IPS-NIHi11 (cell line): Measurements from ENCODE around the gene MSI2.

ENCODE experiments used
- DNase-seq: peaks from one replicate; pipeline ENCODE4 v3.0.0; 2012; ENCODE audit warnings: mixed read lengths, low spot score

MSI2 gene

GRCh38 chr17:57665696-57666095 lies 409.4 kb downstream of the MSI2 start:
- DNase-seq, result no peak

- no peak for DNase-seq
Measured at GRCh38 chr17:57666201-57666870, 410.0 kb downstream of the MSI2 start.

GRCh38 chr17:57666946-57667345 lies 410.6 kb downstream of the MSI2 start:
- DNase-seq, result no peak

DNA sequence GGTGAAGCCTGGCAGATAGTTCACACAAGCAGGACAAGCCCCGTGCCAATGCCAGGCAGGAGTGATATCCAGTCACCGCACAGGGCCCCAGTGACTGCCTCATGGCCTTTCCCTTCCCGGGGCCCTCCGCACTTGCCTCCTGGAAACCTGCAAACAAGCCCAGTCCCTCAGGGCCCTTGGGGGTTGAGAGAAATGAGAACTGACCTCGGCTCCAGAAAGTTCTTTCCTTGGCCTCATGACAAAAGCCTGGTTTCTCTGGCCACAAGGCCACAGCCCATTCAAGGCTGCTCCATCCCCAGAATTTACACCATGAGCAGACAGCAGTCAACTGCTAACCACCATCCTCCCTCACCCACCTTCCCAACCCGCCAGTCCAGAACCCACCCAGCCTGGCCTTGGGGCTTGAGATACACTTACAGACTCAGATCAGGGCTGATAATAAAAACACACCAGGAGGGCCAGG lies 411.2 kb downstream of the MSI2 start:
- no peak for DNase-seq

DNA sequence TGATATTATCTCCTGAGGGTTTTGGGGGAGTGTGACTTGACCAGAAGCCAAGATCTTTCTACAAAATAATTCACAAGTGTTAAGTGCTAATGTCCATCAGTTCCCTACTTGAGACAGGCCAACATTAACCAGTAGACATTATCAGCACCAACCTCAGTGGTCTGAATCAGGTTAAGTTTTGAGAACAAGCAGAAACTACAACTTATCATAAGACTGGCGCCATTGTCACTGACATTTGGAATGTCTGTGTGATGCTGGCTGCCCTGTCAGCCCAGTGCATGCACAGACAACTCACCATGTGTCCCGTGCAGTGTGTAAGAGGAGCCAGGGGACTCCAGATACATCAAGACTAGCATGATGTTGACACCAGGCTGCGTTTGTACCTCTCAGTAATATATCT lies 412.0 kb downstream of the MSI2 start:
- no peak for DNase-seq

GRCh38 chr17:57669671-57670529 lies 413.6 kb downstream of the MSI2 start:
- no peak for DNase-seq

DNA sequence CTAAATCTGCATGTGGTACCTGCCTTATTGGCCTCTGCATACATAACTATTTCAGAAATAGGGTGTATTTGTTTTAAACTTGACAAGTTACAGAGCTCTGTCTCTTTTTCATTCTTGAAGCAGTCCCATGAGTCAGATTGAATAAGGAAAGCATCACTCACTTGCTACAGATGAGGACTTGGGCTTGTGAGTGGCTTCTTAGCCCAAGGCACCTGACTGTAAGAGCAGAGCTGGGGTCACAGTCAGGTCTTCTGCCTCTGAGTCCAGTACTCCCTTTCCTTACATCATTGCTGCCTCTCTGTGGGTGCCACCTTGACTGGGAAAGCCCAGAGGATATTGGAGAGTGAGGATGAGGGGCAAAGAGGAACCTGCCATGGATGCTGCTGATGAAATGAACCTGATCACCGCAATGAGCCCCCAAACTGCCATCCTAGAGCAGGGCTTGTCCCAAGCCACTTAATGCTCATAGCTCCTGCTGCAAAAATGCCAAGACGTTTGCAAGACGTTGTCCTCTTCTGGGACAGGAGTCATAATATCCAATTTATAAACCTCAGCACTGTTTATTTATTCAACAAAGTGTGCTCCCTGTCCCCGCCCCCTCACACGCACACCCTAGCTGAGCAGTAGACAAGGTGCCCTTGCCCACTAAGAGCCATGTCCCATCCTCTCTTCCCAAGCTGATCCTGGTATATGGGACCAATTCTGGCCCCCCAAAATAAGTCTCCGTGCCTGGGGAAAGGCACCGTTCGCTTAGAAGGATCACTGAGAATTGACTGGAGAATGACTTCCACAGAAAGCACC lies 414.6 kb downstream of the MSI2 start:
- no peak for DNase-seq

DNA sequence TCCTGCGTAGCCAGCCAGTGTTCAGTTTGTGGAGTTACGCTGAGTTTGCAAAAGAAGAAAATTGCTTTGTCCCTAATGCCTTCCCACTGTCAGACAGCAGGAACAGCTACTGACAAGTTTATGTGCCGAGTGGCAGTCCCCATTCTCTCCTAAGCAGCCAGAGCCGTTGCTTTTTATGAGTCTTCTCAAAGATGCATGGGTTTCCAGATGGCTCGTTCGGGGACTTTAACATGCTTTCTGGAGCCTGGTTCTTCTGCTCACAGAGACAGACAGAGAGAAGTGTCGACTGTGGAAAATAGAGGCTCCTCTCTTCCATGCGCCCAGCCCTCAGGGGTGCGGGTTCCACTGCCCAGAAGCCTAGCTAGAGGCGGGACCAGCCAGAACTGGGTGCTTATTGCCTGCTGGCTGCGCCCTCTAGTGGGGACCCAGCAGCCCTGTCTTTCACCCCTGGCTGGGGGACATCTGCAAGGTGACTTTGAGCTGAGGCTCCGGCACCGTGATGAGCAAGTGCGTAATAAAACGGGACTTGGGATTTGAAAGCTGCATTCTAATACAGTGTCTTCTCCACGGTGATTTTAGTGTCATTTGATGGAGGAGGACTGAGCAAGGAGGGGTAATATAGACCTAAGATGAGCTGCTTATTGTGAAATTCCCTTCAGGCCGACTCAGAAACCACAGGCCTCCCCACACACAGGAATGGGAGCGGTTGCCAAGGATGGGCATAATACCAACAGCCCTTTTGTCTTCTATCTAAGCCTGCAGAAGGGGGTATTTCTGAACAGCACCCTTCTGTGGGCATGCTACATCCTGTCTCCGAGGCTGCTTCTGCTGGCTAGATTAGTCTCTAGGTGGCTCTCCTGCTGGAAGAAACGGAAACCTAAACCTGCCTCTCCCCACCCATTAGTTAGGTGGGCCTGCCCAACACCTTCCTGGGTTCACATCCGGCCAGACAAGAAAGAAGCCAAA lies 415.6 kb downstream of the MSI2 start:
- DNase-seq, result peak; percentile 91

GRCh38 chr17:57672971-57673370 lies 416.6 kb downstream of the MSI2 start:
- no peak for DNase-seq

DNA sequence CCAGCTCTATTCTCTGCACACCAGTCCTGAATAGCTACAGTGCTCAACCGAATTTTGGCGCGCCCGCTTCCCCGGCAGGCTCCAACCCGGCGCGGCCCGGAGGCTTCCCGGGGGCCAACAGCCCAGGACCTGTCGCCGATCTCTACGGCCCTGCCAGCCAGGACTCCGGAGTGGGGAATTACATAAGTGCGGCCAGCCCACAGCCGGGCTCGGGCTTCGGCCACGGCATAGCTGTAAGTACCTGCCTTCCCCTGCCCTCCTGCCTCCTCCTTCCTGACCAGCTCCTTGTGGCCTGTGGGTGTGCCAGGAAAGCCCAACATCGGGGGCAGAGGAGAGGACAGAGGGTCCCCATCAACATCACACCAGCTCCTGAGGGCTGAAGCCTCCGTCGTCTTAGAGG lies 418.6 kb downstream of the MSI2 start:
- no peak for DNase-seq

DNA sequence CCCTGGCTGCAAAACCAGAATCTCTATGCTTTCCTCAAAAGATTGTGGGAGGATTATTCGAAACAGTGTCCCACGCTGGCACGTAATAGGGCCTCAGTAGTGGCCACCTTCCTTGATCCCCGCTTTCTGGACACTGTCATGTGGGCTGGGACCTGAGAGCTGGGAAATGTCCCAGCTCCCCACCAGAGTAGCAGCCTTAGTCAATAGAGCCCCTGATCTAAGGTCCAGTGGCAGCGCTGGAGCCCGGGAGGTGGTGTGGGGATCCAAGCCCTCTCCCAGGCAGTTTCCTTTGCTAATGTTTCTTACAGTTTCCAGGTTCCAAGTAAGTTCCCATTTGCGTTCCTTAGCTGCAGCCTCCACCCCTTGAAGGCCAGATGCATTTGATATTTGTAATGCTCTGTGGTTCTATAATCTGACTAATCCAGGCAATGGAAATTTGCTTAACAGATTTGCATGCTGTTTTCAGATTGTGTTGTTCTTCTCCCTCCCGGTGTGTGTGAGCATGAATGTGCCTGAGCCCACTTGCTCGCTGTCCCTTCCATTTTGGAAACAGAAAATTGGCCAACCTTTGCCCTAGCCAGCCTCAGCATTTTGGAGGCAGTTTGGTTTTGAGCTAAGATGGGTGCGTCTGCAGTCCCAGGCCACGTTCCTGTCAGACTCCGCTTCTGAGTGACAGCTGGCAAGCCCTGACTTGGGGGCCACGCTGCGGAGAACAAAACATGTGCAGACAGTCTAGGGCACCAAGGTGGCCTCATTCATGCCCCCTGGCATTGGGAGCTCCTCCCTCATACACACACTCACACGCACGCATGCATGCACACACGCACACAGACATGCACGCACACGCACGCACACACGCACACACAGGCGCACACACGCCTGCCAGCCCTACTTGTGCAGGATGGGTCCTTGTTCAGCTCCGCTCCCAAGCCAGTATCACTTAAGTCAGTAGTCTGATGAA lies 419.4 kb downstream of the MSI2 start:
- DNase-seq, result no peak

GRCh38 chr17:57676543-57676942 lies 420.2 kb downstream of the MSI2 start:
- no peak for DNase-seq

- DNase-seq, result no peak
Measured at GRCh38 chr17:57677301-57677700, 421.0 kb downstream of the MSI2 start.

- DNase-seq, result no peak
Measured at GRCh38 chr17:57677858-57678257, 421.5 kb downstream of the MSI2 start.

DNA sequence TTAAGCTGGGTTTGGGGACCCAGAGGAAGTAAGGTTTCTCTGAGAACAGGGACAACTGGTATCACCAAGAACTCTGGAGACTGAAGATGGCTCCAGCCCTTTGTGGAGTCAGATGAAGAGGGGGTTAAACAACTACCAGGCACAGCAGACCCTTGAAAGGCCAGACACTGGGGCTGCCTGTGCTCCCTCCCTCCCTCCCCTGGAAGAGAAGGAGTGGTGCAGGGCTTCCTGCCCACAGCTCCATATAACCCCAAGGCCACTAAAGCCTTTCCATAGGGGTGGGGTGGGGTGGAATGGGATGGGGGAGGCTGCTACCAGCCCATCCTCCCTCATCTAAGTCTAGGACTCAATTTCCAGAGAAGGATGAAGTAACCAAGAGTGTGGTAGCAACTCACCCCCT lies 422.1 kb downstream of the MSI2 start:
- DNase-seq, result no peak

- DNase-seq, result no peak
Measured at GRCh38 chr17:57679356-57679755, 423.0 kb downstream of the MSI2 start.

DNA sequence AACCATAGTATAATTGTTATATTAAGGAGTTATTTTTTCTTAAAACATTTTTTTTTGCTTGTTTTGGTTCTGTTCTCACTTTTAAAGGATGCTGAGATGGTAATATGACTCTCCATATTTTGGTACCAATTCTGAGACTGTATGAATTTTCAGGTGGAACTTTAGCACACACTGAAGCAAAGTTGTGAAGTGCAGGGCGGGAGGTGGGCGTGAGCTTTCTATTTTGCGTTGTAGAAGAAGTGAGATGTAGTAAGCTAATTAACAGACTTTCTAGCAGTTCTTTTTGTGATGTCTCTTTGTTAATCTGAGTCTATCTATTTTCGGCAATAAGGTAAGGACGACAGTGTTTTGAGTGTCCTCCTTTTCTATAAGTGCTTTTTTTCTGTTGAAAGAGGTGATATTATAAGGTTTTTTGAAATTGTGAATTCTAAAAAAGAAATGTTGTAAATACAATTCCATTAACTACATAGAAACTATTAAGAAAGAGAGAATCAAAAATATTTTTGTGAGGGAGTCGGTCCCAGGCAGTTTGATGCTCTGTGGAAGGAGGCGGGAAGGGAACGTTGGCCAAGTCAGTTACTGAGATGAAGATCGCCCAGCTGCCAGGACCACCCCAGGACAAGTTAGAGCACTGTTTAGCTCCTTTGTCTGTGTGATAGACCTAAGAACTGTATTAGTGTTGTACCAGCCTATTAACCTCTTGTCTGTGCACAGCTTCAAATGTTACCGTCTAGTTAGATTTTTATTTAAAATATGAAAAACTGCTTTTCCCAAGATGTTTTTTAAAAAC lies 423.8 kb downstream of the MSI2 start:
- DNase-seq, result no peak

- DNase-seq, result no peak
Measured at GRCh38 chr17:57682701-57683100, 426.4 kb downstream of the MSI2 start.

DNA sequence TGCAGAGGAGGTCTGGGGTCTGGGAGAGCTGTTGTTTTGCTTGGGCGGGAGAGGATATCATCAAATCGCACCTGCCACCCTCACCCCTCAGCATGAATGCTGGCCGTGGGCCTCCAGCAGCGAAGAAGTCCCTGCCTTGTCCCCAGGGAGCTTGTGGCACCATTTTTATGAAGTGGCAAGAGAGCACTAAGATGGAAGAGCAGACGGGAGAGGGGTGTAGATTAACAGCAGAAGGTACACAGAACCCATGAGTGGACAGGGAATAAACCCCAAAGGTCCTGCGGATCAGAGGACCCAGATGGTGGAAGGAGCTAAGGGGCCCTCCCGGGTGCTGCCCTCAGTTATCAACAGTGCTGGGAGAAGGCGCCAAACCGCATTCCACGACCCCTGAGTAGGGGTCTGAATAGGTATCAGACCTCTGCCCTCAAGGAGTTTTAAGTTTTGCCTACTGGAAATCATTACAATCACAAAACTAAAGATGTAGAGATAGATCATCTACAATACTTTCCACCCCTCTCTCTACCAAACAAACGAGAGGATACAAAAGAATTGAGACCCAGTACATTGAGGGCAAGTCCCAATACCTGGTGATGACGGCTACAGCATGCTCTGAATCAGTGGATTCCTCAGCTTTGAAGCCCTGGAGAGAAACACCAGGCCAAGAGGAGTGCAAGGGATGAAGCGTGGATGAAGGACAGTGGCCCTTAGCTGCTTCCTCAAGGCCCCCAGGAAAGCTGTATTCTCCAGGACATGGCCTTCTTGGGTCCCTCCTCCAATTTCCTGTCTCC lies 428.6 kb downstream of the MSI2 start:
- no peak for DNase-seq
